Prostate gland (tissue), 2 donors: Measurements from ENCODE around the gene FGF12. TPM values are rescaled to one million over a fixed set of nuclear protein-coding genes. Genes with fewer than 3 reads are reported as not detected.
A peak's percentile ranks its signal among the peaks of the same experiment; 100 is the strongest.

ENCODE experiments used
- DNase-seq: peaks from one replicate; pipeline ENCODE4 v3.0.0-alpha.2; 2019; ENCODE audit warnings: low spot score
- H3K27ac ChIP-seq, 2 donors: fragments of 200-600 bp; sonication (generic); 2 replicates each; pipeline ENCODE4 v1.5.1; 2017 to 2019
- H3K27me3 ChIP-seq: fragments of 200-600 bp; sonication (generic); replicated peaks from 2 replicates; pipeline ENCODE4 v1.5.1; 2019; ENCODE audit not compliant: insufficient read depth
- H3K36me3 ChIP-seq, 2 donors: fragments of 200-600 bp; sonication (generic); 1 replicate in 1 of 2; 2 replicates in 1 of 2; pipeline versions ENCODE4 v1.5.1 to v1.8.1; 2017 to 2019
- H3K4me1 ChIP-seq: fragments of 200-600 bp; sonication (generic); replicated peaks from 2 replicates; pipeline ENCODE4 v1.5.1; 2019
- H3K4me3 ChIP-seq, 2 donors: fragments of 200-600 bp; sonication (generic); 2 replicates each; pipeline ENCODE4 v1.5.1; 2017 to 2019
- H3K9me3 ChIP-seq: fragments of 200-600 bp; sonication (generic); 2 replicates; pipeline ENCODE4 v1.5.1; 2017
- CTCF ChIP-seq, 4 experiments: fragments of 200-600 bp in 2 of 4; fragments of 450-650 bp in 2 of 4; sonication (generic) in 2 of 4; IDR thresholded peaks; 1 replicate in 3 of 4; 2 replicates in 1 of 4; pipeline ENCODE4 v1.5.1; 2016 to 2019; ENCODE audit warnings: antibody characterized with exemption in 4 of 4, mild to moderate bottlenecking in 2 of 4, moderate library complexity in 2 of 4
- POLR2A ChIP-seq: fragments of 450-650 bp; IDR thresholded peaks from one replicate; pipeline ENCODE4 v1.6.1; 2016; ENCODE audit warnings: antibody characterized with exemption, mild to moderate bottlenecking
- POLR2AphosphoS5 ChIP-seq: sonication (generic); formaldehyde crosslinking; IDR thresholded peaks from one replicate; pipeline ENCODE4 v1.6.1; 2017; ENCODE audit warnings: antibody characterized with exemption
- WGBS: methylation state at CpG from one replicate; pipeline ENCODE4 v1.1.5; 2018; 5-methylcytosine and 5-hydroxymethylcytosine counted together
- intact Hi-C: fragments of 100-400 bp; cut with DNase I; formaldehyde crosslinking; loops from one replicate; pipeline ENCODE4 v1.14.2; 2022
- total RNA-seq, 2 donors: library from RNA; depleted of rRNA; stranded (reverse); fragments of >200 nt; gene quantifications; one replicate each; pipeline ENCODE4 v1.1.0, GENCODE V29; 2016

The FGF12 gene
- total RNA-seq, 2 donors from 2014 or later = 2.4 to 5.7 TPM

DNA sequence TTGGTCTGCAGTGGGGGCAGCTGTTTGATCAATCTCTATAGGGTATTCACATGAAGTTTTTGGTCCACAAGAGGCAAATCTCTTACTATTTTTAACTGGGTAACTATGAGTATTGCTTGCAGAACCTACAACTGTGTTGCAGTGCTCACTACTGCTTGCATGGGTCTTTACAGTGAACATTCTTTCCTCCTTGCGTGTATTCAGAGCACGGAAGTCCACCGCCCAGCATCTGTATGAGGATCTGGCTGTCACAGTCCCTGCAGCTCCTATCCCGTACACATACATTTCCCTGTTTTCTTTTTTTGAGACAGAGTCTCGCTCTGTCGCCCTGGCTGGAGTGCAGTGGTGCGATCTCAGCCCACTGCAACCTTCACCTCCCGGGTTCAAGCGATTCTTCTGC, 449.9 kb downstream of the FGF12 start:
- TF ChIP-seq POLR2A (no peak), POLR2AphosphoS5 (no peak), CTCF (IDR thresholded peaks at IDR 0.05) (no peak)
- intact Hi-C loops = no loop called here
- H3K9me3 ChIP-seq = no peaks in the 10 kb centered on the region
- no peaks in the 10 kb centered on the region for H3K27me3 ChIP-seq
- 89% methylated on average over 9 of the region's 9 CpGs for WGBS
- no peak overlapping the region for H3K4me3 ChIP-seq
- H3K27ac ChIP-seq = no peak overlapping the region
- no peaks in the 10 kb centered on the region for H3K36me3 ChIP-seq
- H3K4me1 ChIP-seq = no peaks in the 10 kb centered on the region
- no peak for DNase-seq

GRCh38 chr3:192275741-192276355, 451.5 kb downstream of the FGF12 start:
- TF ChIP-seq POLR2AphosphoS5 = no peak
- TF ChIP-seq CTCF (IDR thresholded peaks at IDR 0.05) = no peak
- no peak for TF ChIP-seq POLR2A
- Histone ChIP-seq H3K36me3 (no peaks in the 10 kb centered on the region), H3K4me1 (no peaks in the 10 kb centered on the region), H3K9me3 (no peaks in the 10 kb centered on the region), H3K27ac (no peak overlapping the region), H3K4me3 (no peak overlapping the region), H3K27me3 (no peaks in the 10 kb centered on the region)
- intact Hi-C loops = no loop called here
- DNase-seq = no peak
- WGBS = 54% methylated on average over 7 of the region's 7 CpGs

- Histone ChIP-seq H3K9me3 (no peaks in the 10 kb centered on the region), H3K27ac (no peak overlapping the region), H3K27me3 (no peaks in the 10 kb centered on the region), H3K4me1 (no peaks in the 10 kb centered on the region), H3K36me3 (no peaks in the 10 kb centered on the region), H3K4me3 (no peak overlapping the region)
- DNase-seq = peak; percentile 48
- intact Hi-C loops = no loop called here
- TF ChIP-seq POLR2A (no peak), POLR2AphosphoS5 (peak; percentile 32)
- whole genome bisulfite sequencing = 38% methylated on average over 3 of the region's 3 CpGs
Observed at GRCh38 chr3:192273697-192274010, 453.7 kb downstream of the FGF12 start.

DNA sequence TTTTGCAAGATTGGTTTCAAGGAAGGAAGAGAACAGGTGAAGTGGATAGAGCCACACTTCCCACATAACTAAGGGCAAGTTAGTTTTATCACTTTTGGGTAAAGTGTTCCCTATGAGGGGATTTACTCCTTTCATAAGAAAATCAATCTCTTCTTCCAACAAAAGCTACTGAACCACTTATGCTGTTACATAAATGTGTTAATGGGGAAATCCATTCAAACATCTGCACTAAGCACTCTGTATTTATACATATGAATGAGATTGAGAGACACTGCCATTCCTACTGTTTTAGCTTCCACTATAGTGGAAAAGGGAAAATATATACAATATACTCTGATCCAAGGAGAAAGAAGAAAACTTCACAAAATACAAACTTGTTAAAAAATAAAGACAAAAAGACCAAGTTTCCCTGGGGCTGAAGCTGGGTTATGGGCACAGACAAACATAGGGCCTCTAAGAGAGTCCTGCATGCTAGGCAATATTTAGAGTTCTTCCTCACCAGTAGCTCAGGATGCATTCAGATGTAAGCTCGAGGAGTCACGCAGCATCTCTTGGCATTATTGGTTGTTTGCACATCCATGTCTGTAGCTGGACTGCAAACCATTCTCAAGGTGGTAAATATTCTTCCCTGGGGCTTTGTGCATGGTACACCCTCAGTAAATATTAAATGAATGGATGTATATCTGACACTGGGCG, 454.2 kb downstream of the FGF12 start:
- no peak for TF ChIP-seq CTCF (IDR thresholded peaks at IDR 0.05)
- no peak for TF ChIP-seq POLR2AphosphoS5
- TF ChIP-seq POLR2A = no peak
- peak; percentile 4 for DNase-seq
- 57% methylated on average over 3 of the region's 3 CpGs for WGBS

GRCh38 chr3:192262001-192262400, 465.3 kb downstream of the FGF12 start:
- no peak for TF ChIP-seq POLR2AphosphoS5
- no peak for TF ChIP-seq CTCF (IDR thresholded peaks at IDR 0.05)
- no peak for TF ChIP-seq POLR2A
- Histone ChIP-seq H3K27ac (no peak overlapping the region), H3K9me3 (no peaks in the 10 kb centered on the region), H3K27me3 (no peaks in the 10 kb centered on the region), H3K4me3 (no peak overlapping the region), H3K36me3 (no peaks in the 10 kb centered on the region), H3K4me1 (no peaks in the 10 kb centered on the region)
- WGBS = 64% methylated on average over 4 of the region's 4 CpGs
- intact Hi-C loops = no loop called here
- no peak for DNase-seq

More for the DNA sequence above, 454.2 kb downstream of the FGF12 start:
- Histone ChIP-seq H3K27me3 (no peaks in the 10 kb centered on the region), H3K36me3 (no peaks in the 10 kb centered on the region), H3K9me3 (no peaks in the 10 kb centered on the region), H3K4me1 (no peaks in the 10 kb centered on the region), H3K27ac (no peak overlapping the region), H3K4me3 (no peak overlapping the region)
- intact Hi-C loops = no loop called here
